PFSK-1 (cell line): ENCODE measurements around the gene LCK.

Experiments used
- FOXP2 ChIP-seq: optimal IDR thresholded peaks from 2 replicates; pipeline ENCODE3; 2011; ENCODE audit warnings: borderline replicate concordance, control low read depth, inconsistent platforms; ENCODE audit not compliant: insufficient read depth; ENCODE audit errors: extremely low read length, extremely low read depth
- POLR2AphosphoS5 ChIP-seq: IDR thresholded peaks from 2 replicates; pipeline ENCODE4 v1.6.1; 2012; ENCODE audit warnings: low read depth, mild to moderate bottlenecking, control low read depth, low read length, moderate library complexity
- SIN3A ChIP-seq: IDR thresholded peaks from 2 replicates; pipeline ENCODE4 v1.6.1; 2012; ENCODE audit warnings: mild to moderate bottlenecking, low read length, moderate library complexity, borderline replicate concordance; ENCODE audit not compliant: insufficient read depth
- TAF1 ChIP-seq: IDR thresholded peaks from 2 replicates; pipeline ENCODE4 v1.6.1; 2012; ENCODE audit warnings: low read length, control low read depth, borderline replicate concordance; ENCODE audit not compliant: insufficient read depth
- TF ChIP-seq, protein P1 (sequence below), 2 experiments: IDR thresholded peaks; 2 replicates each; pipeline versions ENCODE4 v1.6.1 to v1.8.0; 2011 to 2012; ENCODE audit warnings: low read depth in 2 of 2, low read length in 2 of 2, control low read depth in 1 of 2, inconsistent platforms in 1 of 2, mild to moderate bottlenecking in 1 of 2, moderate library complexity in 1 of 2; ENCODE audit not compliant: insufficient read depth in 1 of 2

LCK gene

DNA sequence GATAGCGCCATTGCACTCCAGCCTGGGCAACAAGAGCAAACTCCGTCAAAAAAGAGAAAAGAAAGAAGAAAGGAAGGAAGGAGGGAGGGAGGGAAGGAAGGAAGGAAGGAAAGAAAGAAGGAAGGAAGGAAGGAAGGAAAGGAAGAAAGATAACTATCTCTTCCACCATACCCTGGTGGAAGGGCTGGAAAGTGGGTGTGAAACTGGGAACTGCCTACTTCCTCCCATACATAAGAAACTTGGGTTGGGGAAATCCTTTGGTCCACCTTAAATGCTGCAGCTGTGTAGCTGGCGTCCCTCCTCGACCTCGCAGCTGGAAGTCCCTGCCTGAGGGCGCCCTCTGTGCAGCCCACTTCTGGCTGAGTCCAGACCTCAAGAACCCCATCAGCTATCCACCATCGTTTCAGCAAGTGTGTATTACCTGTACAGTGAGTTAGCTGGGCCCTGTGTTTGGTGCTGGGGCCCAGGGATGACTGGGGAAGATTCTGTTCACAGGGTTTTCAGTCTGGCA lies 8.7 kb upstream of the LCK start:
- TF ChIP-seq TAF1 (no peak), FOXP2 (no peak), SIN3A (no peak), POLR2AphosphoS5 (no peak)
- TF ChIP-seq, protein P1, sequence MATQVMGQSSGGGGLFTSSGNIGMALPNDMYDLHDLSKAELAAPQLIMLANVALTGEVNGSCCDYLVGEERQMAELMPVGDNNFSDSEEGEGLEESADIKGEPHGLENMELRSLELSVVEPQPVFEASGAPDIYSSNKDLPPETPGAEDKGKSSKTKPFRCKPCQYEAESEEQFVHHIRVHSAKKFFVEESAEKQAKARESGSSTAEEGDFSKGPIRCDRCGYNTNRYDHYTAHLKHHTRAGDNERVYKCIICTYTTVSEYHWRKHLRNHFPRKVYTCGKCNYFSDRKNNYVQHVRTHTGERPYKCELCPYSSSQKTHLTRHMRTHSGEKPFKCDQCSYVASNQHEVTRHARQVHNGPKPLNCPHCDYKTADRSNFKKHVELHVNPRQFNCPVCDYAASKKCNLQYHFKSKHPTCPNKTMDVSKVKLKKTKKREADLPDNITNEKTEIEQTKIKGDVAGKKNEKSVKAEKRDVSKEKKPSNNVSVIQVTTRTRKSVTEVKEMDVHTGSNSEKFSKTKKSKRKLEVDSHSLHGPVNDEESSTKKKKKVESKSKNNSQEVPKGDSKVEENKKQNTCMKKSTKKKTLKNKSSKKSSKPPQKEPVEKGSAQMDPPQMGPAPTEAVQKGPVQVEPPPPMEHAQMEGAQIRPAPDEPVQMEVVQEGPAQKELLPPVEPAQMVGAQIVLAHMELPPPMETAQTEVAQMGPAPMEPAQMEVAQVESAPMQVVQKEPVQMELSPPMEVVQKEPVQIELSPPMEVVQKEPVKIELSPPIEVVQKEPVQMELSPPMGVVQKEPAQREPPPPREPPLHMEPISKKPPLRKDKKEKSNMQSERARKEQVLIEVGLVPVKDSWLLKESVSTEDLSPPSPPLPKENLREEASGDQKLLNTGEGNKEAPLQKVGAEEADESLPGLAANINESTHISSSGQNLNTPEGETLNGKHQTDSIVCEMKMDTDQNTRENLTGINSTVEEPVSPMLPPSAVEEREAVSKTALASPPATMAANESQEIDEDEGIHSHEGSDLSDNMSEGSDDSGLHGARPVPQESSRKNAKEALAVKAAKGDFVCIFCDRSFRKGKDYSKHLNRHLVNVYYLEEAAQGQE (IDR thresholded peaks at IDR 0.05; ENCODE audit: insufficient read depth in 1 of 2, low read depth in 2 of 2, low read length in 2 of 2): no peak

DNA sequence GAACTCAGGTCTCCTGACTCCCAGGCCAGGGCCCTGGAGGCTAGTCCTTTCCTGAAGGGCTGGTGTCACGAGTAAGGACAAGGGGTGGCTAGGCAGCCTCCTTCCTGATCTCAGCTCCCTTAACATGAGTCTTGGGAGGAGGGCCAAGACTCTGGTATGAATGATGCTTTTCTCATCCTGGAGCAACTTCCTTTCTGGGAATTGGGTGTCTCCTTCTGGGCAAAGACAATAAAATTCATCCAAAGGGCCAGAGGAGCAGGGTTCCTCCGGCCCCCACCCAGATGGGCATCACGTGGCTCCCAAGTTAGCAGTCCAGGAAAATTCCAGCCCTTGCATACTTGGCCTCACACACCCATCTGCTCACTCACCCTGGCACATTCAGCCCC lies 4.2 kb upstream of the LCK start, which contains the start of gene FAM167B:
TSS of gene FAM167B (plus strand) at position 335 of the 386 bp plus-strand sequence. CDS start 200 bp downstream, outside the sequence.
- TF ChIP-seq TAF1 (no peak), FOXP2 (no peak), SIN3A (no peak), POLR2AphosphoS5 (no peak)
- TF ChIP-seq, protein P1 (IDR thresholded peaks at IDR 0.05; ENCODE audit: insufficient read depth in 1 of 2, low read depth in 2 of 2, low read length in 2 of 2): no peak

DNA sequence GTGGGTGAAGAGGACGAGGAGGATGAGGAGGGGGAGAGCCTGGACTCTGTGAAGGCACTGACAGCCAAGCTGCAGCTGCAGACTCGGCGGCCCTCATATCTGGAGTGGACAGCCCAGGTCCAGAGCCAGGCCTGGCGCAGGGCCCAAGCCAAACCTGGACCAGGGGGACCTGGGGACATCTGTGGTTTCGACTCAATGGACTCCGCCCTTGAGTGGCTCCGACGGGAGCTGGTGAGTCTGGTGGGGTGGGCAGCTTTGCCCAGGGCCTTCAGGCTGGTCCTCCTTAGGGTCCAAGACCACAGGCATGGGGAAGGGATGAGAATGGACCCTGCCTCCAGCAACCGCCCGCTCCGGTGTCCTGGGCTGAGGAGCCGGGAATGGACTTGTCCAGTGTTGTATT lies 3.6 kb upstream of the LCK start:
- TF ChIP-seq FOXP2: no peak
- TF ChIP-seq, protein P1 (IDR thresholded peaks at IDR 0.05; ENCODE audit: insufficient read depth in 1 of 2, low read depth in 2 of 2, low read length in 2 of 2): no peak
- TF ChIP-seq SIN3A: no peak
- TF ChIP-seq TAF1: no peak
- TF ChIP-seq POLR2AphosphoS5: no peak

DNA sequence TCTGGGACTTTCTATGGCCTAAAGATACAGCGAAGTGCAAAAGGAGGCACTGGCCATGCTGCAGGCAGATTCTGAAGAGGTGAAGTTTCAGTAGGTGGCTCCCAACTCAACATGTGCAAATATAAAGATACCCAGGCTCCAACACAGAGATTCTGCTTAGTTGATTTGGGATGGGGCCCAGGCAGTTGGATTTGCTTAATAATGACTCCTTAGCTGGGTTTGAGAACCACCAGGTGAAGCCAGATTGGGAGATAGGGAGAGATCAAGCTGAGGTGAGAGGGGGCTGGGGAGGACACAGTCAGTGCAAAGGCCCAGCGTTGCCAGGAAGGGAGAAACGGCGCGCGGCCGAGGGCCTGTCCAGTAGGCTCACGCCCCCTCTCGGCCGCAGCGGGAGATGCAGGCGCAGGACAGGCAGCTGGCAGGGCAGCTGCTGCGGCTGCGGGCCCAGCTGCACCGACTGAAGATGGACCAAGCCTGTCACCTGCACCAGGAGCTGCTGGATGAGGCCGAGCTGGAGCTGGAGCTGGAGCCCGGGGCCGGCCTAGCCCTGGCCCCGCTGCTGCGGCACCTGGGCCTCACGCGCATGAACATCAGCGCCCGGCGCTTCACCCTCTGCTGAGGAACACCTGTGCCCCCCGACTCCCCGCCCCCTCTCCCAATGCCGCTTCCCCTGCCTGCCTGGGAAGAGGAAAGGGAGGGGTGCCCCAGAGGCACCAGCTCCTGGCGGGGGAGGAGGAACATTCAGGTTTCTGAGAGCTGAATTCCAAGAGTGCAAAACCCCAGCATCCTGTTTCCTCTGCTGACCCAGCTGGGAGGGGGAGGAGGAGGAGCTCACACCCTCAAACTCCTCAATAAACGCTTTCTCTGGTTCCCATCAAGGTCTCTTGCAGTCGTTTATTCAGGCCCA lies 2.8 kb upstream of the LCK start:
- TF ChIP-seq FOXP2 (peak; percentile 82), SIN3A (0 out of 2 replicates have a peak, but pooled peaks have one; percentile 27), POLR2AphosphoS5 (no peak), TAF1 (no peak)
- TF ChIP-seq, protein P1 (IDR thresholded peaks at IDR 0.05; ENCODE audit: insufficient read depth in 1 of 2, low read depth in 2 of 2, low read length in 2 of 2): no peak
